Heart left ventricle (tissue), 13 donors: ENCODE results near the gene RPA1.

Experiments used
- CTCF ChIP-seq, 12 donors: fragments of 200-600 bp; sonication (generic) in 4 of 12; IDR thresholded peaks; one replicate each; pipeline versions ENCODE4 v1.5.0 to v1.8.0; 2018 to 2022; ENCODE audit warnings: antibody characterized with exemption in 12 of 12, mild to moderate bottlenecking in 5 of 12
- POLR2A ChIP-seq, 2 donors: fragments of 450-650 bp; IDR thresholded peaks; one replicate each; pipeline ENCODE4 v1.6.1; 2017; ENCODE audit warnings: antibody characterized with exemption in 2 of 2, mild to moderate bottlenecking in 2 of 2, moderate library complexity in 2 of 2
- donor health status: ischemic (EF 13 %, LVEDD 7.1; RV severe dilation, severe dysfunction).
- donor health status: DM: no; HTN: yes; CAD: no.
- donor health status: DM: no; HTN: no; CAD: no.
- donor health status: ischemic (EF 25% LVEDD 6.9; RV normal size, moderate dysfunction).
- donor health status: ischemic (EF 25% LVEDD 5.7; RV mildly dilated, moderate dysfunction).
- donor health status: ischemic (EF 35%, LVEDD 5.7; RV mildly dilated, moderate dysfunction).
- donor health status: nonischemic (EF 11% LVEDD 7.7; RV severe dilation, severe dysfunction).
- donor health status: DM: yes; HTN: yes; CAD: no.
- donor health status: PGD.
- donor health status: ischemic (EF 29% LVEDD 5.4; RV normal size, mild dysfunction).
- donor health status: nonischemic (EF 23%, LVEDD 6.1; RV moderate dilation, normal function).

GRCh38 chr17:1807890-1808289 is 21.9 kb upstream of the RPA1 start:
- TF ChIP-seq CTCF (IDR thresholded peaks at IDR 0.05) = no peak
- TF ChIP-seq POLR2A (IDR thresholded peaks at IDR 0.05) = no peak
